PC-3 (cell line): ENCODE results near the gene KRT2. TPM values are rescaled to one million over a fixed set of nuclear protein-coding genes. Genes with fewer than 3 reads are reported as not detected.

ENCODE experiments used
- ATAC-seq: fragments of 200-7000 bp; cut with Tn5 transposase; 2 replicates; pipeline ENCODE4 v1.9.1; 2020; ENCODE audit warnings: mild to moderate bottlenecking, moderate library complexity
- BruUV-seq: library from RNA; stranded (reverse); fragments of 400-500 nt; replicated peaks from 2 replicates; lab custom pipeline; 2021; lab: Mats Ljungman, UMichigan
- CTCF ChIA-PET: fragments of 300-600 bp; sonication (Branson Sonifier 250); formaldehyde crosslinking; loops from one replicate; lab custom pipeline; 2022; ENCODE audit warnings: antibody characterized with exemption; lab: Charles Lee
- POLR2A ChIA-PET: fragments of 300-600 bp; sonication (Branson Sonifier 250); formaldehyde crosslinking; loops from one replicate; lab custom pipeline; 2022; ENCODE audit warnings: antibody characterized with exemption; ENCODE audit not compliant: unreplicated experiment; lab: Charles Lee
- DNase-seq: peaks from one replicate; pipeline ENCODE4 v3.0.0-alpha.2; 2015
- H2AFZ ChIP-seq: fragments of 300-600 bp; sonication (generic); 2 replicates; pipeline ENCODE4 v1.6.0; 2016; ENCODE audit warnings: antibody characterized with exemption, low read length
- H3F3A ChIP-seq: fragments of 300-600 bp; sonication (generic); one replicate; pipeline ENCODE4 v1.6.0; 2017; ENCODE audit warnings: antibody characterized with exemption, low read length, control low read depth, mild to moderate bottlenecking; ENCODE audit not compliant: unreplicated experiment
- H3K27ac ChIP-seq: fragments of 300-600 bp; sonication (generic); 2 replicates; pipeline ENCODE4 v1.5.1; 2016; ENCODE audit warnings: mild to moderate bottlenecking, low read length
- H3K27me3 ChIP-seq: fragments of 300-600 bp; sonication (generic); 2 replicates; pipeline ENCODE4 v1.6.1; 2016; ENCODE audit warnings: low read length, mixed read lengths
- H3K36me3 ChIP-seq: fragments of 300-600 bp; sonication (generic); 2 replicates; pipeline ENCODE4 v1.6.1; 2016; ENCODE audit warnings: low read depth, mixed run types, low read length, mixed read lengths
- H3K4me1 ChIP-seq: fragments of 300-600 bp; sonication (generic); 2 replicates; pipeline ENCODE4 v1.5.1; 2016; ENCODE audit warnings: low read length; ENCODE audit not compliant: insufficient read depth
- H3K4me2 ChIP-seq: fragments of 300-600 bp; sonication (generic); 2 replicates; pipeline ENCODE4 v1.6.0; 2016; ENCODE audit warnings: low read length
- H3K4me3 ChIP-seq: fragments of 300-600 bp; sonication (generic); 2 replicates; pipeline ENCODE4 v1.5.1; 2016; ENCODE audit warnings: mild to moderate bottlenecking, low read length, mixed read lengths
- H3K79me2 ChIP-seq: fragments of 300-600 bp; sonication (generic); 2 replicates; pipeline ENCODE4 v1.6.1; 2017; ENCODE audit warnings: low read length, mixed read lengths
- H3K9ac ChIP-seq: fragments of 300-600 bp; sonication (generic); 2 replicates; pipeline ENCODE4 v1.6.0; 2016; ENCODE audit warnings: mild to moderate bottlenecking, low read length
- H3K9me2 ChIP-seq: fragments of 300-600 bp; sonication (generic); replicated peaks from 2 replicates; pipeline ENCODE4 v1.6.1; 2016; ENCODE audit warnings: mixed run types, low read length, mixed read lengths
- H3K9me3 ChIP-seq: fragments of 300-600 bp; sonication (generic); 2 replicates; pipeline ENCODE4 v1.6.1; 2016; ENCODE audit warnings: low read length, mixed read lengths
- H4K20me1 ChIP-seq: fragments of 300-600 bp; sonication (generic); 2 replicates; pipeline ENCODE4 v1.6.1; 2016; ENCODE audit warnings: low read length, mixed read lengths
- EZH2 ChIP-seq: fragments of 300-600 bp; sonication (generic); IDR thresholded peaks from one replicate; pipeline ENCODE4 v1.6.1; 2017; ENCODE audit warnings: antibody characterized with exemption, mild to moderate bottlenecking, low read length; ENCODE audit not compliant: unreplicated experiment
- EZH2phosphoT487 ChIP-seq: fragments of 300-600 bp; sonication (generic); IDR thresholded peaks from 2 replicates; pipeline ENCODE4 v1.6.1; 2018; ENCODE audit warnings: mild to moderate bottlenecking, antibody characterized with exemption, low read length, borderline replicate concordance
- intact Hi-C: fragments of 100-400 bp; cut with micrococcal nuclease; formaldehyde crosslinking; loops from 2 replicates; pipeline ENCODE4 v1.9.0; 2023
- total RNA-seq: library from RNA; depleted of rRNA; stranded (reverse); fragments of >200 nt; gene quantifications from 2 replicates; pipeline ENCODE4 v1.2.3, GENCODE V29; 2014
- TF ChIP-seq, protein P1 (sequence below): fragments of 300-600 bp; sonication (generic); conservative IDR thresholded peaks from 2 replicates; pipeline ENCODE4 v1.5.1; 2017; ENCODE audit warnings: antibody characterized with exemption, low read depth, mild to moderate bottlenecking, low read length

KRT2 gene
- total RNA-seq, 1 experiment from 2014 or later = not detected

DNA sequence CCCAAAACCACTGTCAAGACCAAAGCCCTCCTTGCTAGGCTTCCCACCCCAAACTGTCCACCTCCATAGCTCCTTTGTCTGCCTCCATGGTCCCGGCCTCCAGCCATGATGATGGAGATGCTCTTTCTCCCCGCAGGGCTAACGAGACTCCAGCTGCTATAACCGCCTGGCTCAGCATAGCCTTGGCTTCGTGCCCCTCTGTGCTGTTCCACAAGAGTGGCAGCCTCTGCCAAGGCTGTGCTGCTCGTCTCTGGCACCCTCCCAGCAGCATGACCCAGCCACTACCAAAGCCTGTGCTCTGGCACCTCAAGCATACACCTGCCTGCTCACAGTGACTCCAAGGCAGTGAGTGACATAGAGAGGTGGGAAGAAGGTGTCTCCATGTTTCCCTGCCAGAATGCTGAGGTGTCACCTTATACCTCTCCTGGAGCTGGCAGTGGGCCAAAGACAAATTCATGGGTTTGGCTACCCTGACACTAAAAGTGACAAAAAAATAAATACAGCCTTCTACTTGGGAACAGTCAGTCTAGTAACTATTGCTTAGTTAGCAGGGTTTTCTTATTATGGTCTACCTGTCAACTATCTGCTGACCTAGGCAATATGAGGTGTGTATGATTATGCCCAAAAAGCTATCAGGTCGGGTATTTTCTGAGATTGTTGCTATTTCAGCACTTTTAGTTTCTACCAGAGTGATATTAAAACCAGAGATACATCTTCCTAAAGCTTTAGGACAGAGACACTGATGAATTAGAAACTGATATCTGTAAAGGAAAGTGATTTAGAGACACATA is 17.6 kb downstream of the KRT2 start:
- H3K27me3 ChIP-seq = peaks cover 23% of the 10 kb centered on the region; the same call in 1 of the 2 replicates
- H3K9me2 ChIP-seq = no peaks in the 10 kb centered on the region
- no peaks in the 10 kb centered on the region for H3K79me2 ChIP-seq
- ChIA-PET CTCF (no interaction called here), POLR2A (no interaction called here)
- no peaks in the 10 kb centered on the region for H4K20me1 ChIP-seq
- no peak overlapping the region for H3K4me2 ChIP-seq
- no peak overlapping the region for H3K9ac ChIP-seq
- DNase-seq (no peak), ATAC-seq (no peak)
- H3K4me3 ChIP-seq = no peak overlapping the region
- no peak overlapping the region for H3K27ac ChIP-seq
- H3K4me1 ChIP-seq = no peaks in the 10 kb centered on the region
- no peaks in the 10 kb centered on the region for H3K36me3 ChIP-seq
- no peaks in the 10 kb centered on the region for H3K9me3 ChIP-seq
- H2AFZ ChIP-seq = no peak overlapping the region
- no TSS peak for BruUV-seq
- H3F3A ChIP-seq = no peaks in the 10 kb centered on the region
- TF ChIP-seq EZH2 (no peak), EZH2phosphoT487 (no peak)
- TF ChIP-seq, protein P1, sequence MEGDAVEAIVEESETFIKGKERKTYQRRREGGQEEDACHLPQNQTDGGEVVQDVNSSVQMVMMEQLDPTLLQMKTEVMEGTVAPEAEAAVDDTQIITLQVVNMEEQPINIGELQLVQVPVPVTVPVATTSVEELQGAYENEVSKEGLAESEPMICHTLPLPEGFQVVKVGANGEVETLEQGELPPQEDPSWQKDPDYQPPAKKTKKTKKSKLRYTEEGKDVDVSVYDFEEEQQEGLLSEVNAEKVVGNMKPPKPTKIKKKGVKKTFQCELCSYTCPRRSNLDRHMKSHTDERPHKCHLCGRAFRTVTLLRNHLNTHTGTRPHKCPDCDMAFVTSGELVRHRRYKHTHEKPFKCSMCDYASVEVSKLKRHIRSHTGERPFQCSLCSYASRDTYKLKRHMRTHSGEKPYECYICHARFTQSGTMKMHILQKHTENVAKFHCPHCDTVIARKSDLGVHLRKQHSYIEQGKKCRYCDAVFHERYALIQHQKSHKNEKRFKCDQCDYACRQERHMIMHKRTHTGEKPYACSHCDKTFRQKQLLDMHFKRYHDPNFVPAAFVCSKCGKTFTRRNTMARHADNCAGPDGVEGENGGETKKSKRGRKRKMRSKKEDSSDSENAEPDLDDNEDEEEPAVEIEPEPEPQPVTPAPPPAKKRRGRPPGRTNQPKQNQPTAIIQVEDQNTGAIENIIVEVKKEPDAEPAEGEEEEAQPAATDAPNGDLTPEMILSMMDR = no peak
- intact Hi-C loops = no loop called here

DNA sequence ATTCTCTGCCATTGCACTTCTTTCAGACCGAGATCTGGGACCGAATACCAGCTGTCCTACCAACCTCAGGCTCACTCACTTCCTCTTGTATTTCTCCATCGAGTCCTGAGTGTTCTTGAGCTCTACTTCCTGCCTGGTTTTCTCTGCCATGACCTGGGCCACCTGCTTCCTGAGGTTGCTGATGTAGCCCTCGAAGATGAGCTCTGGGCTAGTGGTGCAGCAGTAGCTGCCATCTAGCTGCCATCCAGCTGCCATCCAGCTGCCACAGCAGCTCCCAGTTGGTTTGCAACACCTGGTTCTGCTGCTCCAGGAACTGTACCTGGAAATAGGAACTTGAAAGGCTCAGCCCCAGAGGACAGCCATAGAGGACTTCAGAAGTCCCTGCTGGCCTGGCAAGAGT is 18.6 kb downstream of the KRT2 start:
- Histone ChIP-seq H3F3A (no peaks in the 10 kb centered on the region), H3K36me3 (no peaks in the 10 kb centered on the region), H2AFZ (no peak overlapping the region), H3K79me2 (no peaks in the 10 kb centered on the region), H3K9me3 (no peaks in the 10 kb centered on the region), H4K20me1 (no peaks in the 10 kb centered on the region), H3K27ac (no peak overlapping the region), H3K9me2 (no peaks in the 10 kb centered on the region), H3K9ac (no peak overlapping the region), H3K4me2 (no peak overlapping the region), H3K27me3 (peaks cover 12% of the 10 kb centered on the region; the same call in 1 of the 2 replicates), H3K4me3 (no peak overlapping the region), H3K4me1 (no peaks in the 10 kb centered on the region)
- BruUV-seq = no TSS peak
- CTCF ChIA-PET = no interaction called here
- POLR2A ChIA-PET = no interaction called here
- ATAC-seq (no peak), DNase-seq (no peak)
- intact Hi-C loops = no loop called here
- TF ChIP-seq EZH2 (no peak), EZH2phosphoT487 (no peak)
- TF ChIP-seq, protein P1 = no peak

DNA sequence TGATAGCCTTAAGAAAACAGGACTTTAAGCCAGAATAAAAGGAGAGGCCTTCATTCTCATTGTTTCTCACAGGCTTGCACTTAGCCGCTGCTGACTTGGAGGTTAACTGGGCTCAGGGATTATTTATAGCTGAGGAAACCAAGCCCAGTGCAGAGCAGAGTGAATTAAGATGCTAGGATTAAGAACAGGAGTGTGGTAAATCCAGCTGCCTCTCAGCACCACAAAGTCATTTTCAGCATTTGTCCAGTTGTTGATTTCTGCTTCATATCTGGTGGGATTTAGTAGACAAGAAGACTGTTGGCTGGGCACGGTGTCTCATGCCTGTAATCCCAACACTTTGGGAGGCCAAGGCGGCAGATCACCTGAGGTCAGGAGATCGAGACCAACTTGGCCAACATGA is 19.4 kb downstream of the KRT2 start:
- no peaks in the 10 kb centered on the region for H3K79me2 ChIP-seq
- H3K4me1 ChIP-seq = no peaks in the 10 kb centered on the region
- intact Hi-C loops = no loop called here
- no peak overlapping the region for H3K9ac ChIP-seq
- H3K9me2 ChIP-seq = no peaks in the 10 kb centered on the region
- H3K4me3 ChIP-seq = no peak overlapping the region
- no peaks in the 10 kb centered on the region for H4K20me1 ChIP-seq
- 0 out of 2 replicates have a peak, but pooled peaks cover 12% of the 10 kb centered on the region for H3K27me3 ChIP-seq
- H3K36me3 ChIP-seq = no peaks in the 10 kb centered on the region
- no peak for DNase-seq
- no peak overlapping the region for H3K4me2 ChIP-seq
- no peaks in the 10 kb centered on the region for H3K9me3 ChIP-seq
- ATAC-seq = no peak
- no TSS peak for BruUV-seq
- no peak overlapping the region for H3K27ac ChIP-seq
- CTCF ChIA-PET = no interaction called here
- no peaks in the 10 kb centered on the region for H3F3A ChIP-seq
- H2AFZ ChIP-seq = no peak overlapping the region
- POLR2A ChIA-PET = no interaction called here
- TF ChIP-seq, protein P1 = no peak
- TF ChIP-seq EZH2 = no peak
- no peak for TF ChIP-seq EZH2phosphoT487
